GF-D8 (cell line): Measurements from ENCODE around the gene CLEC18C.
"Not testable (repeated sequence)": the region's sequence is repeated elsewhere in the genome, so short reads cannot be mapped to it uniquely, and the experiment has no call there.

ENCODE experiments used
- DNase-seq: peaks from one replicate; lab custom pipeline; 2025; lab: John Stamatoyannopoulos, UW

CLEC18C gene

DNA sequence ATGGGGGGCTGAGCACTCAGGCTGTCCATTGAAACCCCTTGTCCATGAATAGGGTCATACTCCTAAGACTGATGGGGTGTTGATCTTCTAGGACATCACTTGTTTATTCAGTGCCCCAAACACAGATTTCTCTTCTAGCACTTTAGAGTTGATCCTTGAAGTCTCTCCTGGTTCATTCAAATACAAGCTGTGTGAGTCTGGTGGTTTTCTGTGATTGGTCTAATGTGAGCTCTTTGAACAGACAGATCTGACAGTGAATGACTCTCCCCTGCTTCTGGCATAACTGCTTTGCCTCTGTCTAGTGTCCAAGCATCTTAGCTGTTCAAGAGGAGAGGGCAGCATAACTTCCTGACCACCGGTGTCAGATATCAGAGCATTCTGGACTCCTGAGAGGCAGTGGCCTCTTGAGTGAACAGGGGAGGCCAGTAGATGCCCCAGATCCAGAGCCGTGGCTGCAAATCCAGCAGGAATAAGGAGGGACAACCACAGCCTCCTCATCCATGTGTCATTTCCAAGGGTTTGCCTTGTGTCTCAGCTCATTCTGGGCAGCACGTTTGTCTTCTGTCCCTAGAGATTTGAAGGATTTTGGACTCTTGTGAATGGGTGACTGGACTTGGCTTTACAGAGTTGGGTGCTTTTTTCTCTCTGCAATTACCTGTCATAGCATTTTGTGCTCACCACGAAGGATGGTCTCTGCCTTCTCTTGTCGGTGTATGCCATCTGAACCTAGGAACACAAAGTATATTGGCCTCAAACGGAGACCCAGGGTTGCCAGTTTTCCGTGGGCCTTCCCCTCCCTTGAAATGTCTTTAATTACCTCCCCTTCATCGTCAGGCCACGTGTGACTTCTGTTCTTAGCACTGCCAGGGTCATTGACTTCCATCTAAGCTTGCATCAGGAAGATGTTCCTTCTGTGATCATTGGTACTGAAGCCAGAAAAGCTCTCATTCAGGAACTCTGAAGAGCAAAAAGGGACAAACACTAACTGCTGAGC, 13.9 kb upstream of the CLEC18C start:
- no peak for DNase-seq

DNA sequence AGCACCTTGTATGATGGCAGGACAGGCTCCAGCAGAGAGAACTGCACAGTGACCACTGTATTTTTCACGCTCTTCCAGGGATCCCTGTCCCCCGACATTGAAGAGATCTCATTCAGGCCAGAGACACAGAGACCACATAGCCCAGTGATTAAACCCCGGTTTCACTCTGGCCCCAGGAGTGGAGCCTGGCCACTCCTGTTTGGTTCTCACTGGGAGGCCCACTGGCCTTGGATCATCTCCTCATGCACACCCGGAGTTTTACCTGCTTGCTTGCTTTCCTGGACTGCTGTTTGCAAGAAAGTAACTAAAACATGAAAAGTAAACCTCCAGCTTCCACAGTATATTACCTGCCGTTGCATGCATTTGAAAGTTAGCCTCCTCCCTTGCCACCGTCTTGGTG, 13.2 kb upstream of the CLEC18C start:
- no peak for DNase-seq

DNA sequence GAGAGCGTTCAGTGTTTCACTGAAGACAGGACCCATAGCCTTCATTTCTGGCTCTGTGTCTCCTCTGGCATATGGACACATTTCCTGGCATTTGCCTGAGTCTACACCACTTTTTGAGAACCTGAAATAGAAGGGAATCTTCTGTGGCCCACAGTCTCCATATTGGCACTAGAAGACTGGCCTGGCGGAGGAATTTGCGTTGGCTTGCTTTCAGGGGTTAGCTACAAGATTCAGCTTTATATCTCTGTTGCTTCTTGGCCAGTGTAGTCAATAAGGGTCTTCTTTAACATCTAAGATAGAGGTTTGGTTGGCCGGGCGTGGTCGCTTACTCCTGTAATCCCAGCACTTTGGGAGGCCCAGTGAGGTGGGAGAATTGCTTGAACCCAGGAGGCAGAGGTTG, 12.8 kb upstream of the CLEC18C start:
- DNase-seq: no peak

DNA sequence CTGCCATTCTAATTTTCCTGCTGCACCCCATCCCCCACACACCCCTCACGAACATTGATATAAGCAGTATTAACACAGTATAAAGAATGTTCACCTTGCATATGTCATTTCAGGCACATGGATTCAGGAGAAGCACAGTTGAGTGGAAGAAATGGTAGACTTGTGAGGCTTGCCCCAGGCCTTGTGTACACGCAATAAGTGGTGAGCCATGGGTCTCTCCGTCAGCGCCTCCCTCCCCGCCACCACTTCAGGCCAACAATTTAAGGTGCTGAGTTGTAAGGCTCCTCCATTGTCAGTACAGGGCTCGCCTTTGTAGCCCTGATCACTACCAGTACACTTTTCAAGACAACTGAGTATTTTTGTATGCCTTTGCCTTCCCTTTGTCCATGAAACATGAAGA, 12.2 kb upstream of the CLEC18C start:
- DNase-seq: no peak

DNA sequence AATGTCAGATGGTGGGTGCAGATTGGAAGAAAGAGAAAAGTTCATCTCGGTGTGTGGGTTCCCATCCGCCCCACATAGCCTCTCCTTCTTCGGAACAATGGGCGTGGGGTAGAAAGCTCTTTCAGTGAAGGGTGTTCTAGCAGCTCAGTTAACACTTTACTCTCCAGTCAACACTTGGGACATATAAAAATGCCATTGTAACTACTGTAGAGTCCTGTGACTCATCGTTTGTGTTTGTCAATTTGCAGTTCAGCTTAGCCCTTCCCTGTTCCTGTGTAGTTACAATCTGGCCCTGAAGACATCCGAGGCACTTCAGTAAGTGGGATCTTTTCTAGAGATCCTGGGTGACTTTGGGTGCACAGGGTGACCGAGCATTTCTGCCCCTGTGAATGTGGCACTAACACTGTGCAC, 11.5 kb upstream of the CLEC18C start:
- no peak for DNase-seq

DNA sequence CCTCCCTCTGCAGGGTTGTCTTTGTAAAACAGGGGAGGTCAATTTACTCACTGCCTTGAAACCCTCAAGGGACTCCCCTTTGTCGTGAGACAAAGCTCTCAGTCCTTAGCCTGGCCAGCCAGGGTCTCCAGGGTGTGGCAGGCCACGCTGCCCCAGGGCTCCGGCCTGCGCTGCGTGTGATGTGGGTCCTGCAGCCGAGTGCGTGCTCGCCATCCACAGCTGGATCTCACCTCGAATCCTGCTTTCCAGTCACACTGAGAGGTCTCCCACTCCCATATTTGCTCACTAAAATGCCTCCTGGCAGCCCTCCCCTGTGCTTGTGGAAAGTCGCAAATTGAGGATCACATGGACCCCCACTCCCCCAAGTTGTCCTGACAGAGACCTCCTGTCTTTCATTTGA, 10.0 kb upstream of the CLEC18C start:
- DNase-seq: no peak

DNA sequence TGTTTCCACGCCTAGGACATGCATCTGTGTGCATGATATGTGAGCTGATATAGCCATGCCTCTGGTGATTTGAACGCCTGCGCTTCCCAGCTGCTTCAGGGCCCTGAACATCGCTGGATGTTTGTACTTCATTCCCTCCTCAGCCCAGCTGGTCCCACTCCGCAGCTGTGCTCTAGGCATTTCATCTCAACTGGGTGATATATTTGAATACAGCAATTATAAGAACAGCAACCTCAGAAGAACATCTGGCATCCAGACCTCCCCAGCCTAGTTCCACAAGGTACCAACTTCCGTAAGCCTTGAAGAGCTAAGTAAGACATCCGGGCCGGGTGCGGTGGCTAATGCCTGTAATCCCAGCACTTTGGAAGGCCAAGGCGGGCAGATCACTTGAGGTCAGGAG, 6.9 kb upstream of the CLEC18C start:
- not testable (repeated sequence) for DNase-seq

DNA sequence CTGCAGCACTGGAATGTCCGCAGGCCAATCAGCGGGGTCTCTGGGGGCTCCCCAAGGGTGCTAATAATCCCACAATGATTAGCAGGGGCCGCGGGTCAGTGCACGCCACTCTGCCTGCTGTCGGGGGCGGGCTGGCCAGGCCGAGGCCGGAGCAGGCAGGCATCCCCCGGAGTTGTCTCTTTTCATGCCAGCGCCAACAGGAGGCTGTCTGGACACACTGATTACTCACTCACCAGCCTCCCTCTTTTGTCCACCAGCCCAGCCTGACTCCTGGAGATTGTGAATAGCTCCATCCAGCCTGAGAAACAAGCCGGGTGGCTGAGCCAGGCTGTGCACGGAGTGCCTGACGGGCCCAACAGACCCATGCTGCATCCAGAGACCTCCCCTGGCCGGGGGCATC, 329 bp downstream of the CLEC18C start:
- DNase-seq: not testable (repeated sequence)

DNA sequence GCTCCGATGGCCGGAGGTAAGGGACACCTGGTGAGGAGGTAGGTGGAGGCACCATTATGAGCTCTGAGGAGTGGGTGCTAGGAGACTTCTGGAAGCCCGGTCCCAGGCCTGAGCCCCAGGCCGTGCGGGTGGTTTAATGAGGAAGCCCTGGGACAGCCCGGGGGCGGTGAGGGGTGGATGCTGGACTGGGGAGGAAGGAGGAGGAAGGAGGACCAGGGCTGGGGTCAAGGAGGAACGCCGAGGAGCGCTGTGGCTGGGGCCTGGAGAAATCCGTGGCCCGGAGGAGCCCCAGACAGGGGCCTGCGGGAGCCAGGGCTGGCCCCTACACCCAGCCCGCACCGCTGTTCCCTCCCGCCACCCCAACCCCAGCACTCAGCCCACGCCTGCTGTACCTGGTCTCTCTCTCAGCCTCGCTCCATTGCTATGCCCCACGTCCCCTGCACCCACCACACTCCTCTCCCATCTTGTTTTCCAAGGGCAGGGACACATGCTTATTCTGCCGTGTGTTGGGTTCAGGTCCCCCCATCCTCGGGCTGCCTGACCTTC, 873 bp downstream of the CLEC18C start:
- DNase-seq: not testable (repeated sequence)

DNA sequence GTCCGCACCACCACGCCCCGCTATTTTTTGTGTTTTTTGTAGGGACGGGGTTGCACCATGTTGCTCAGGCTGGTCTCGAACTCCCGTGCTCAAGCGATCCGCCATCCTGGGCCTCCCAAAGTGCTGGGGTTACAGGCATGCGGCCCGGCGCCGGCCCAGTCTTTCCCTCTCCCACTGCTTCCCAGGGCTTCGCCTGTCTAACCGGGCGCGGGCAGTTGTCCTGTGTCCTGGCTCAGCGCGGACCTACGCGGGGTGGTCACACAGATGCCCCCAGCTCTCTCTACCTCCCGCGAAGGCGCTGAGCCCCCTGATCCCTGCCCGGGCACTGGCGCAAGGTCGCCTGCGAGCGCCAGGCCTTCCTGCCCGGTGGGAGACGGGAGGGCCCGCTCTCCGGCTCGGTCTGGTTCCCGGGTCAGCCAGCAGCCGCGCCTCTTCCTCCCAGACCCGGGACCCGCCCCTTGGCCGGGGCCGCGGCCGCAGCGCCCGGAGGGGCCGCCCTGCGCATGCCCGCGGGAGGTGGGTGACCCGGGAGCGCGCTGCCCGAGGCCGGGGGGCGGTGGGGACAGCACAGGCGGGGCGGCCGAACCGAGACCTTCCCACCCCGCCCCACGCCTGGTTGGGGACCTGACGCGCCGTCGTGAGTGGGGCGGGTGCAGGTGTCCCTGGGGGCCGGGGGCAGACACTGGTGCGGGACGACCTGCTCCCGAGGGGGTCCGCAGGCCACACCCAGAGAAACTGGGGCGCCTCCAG, 14.4 kb downstream of the CLEC18C start:
- DNase-seq: not testable (repeated sequence)

DNA sequence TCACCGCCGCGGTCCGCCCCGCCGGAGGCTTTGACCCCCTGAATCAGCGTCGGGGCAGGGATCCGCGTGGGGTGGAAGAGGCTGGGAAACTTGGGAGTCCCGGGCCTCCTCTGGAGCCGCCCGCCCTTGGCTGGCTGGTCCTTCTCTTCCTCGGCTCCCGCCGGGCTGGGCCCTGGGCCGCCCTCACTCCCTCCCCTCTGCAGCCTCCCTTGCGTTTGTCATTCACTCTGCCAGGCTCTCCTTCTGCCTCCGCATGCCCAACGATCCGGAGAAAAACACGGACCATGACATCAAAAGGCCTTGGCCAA, 15.0 kb downstream of the CLEC18C start:
- not testable (repeated sequence) for DNase-seq

DNA sequence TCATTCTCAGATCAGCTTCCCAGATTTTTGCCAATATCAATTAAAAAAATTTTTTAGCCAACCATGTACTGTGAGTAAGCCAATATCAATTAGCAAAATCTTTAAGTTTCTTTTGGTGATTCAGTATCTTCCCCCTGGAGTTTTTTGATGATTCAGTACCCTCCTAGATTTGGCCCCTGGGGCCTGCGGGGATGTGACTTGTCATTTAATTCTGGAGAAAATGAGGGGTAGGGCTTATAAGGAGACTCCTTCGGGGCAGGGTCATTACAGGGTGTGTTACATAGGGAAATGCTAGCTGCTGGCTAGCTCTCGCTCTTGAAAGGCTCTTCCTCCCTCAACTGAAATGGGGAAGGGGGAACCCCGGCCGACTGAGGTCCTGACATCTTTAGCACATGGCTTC, 17.0 kb downstream of the CLEC18C start:
- DNase-seq: not testable (repeated sequence)

DNA sequence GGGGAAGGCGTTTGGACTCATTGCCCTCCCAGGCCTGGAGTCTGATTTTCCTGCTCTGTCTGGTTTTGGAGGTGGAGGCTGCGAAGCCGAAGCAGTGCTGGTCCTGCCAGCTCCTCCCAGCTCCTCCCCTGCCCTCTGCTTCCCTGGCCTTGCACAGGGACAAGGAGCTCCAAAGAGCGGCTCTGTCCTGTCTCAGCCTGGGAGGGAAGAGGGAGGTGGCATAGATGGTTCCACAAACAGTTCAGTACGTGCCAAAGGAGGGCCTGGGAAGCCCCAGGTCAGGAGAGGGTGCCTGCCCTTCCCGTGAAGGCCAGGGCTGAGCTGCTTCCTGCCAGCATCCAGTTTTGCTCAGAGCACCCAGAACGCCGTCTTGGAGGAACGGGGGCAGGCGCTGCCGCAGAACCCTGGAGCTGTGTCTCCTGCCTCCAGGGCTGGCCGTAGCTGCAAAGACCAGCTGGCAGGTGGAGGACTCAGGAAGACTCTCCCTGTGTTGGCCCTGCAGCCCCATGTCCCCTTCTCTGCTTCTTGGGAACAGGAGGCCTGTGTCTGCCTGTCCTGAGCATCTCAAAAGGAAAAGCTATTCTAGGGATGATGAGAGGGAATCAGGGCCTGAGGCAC, 23.2 kb downstream of the CLEC18C start:
- not testable (repeated sequence) for DNase-seq

DNA sequence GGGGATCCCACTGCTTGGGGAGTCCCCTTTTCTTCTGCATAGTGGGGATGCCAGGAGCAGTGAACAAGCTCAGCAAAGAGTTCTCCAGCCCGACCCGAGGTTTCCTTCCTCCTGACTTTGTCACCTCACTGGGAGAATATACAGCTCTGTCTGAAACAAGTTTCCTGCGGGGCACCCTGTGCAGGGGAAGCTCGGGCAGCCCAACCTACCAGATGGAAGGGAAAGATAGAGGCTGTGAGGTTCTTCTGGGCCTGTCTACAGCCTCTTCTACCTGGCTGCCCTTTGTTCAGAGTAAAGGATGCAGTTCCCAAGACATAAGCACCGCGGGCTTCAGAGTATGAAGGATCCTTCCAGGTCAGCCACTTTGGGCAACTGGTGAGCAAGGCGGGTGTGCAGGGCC, 24.0 kb downstream of the CLEC18C start:
- DNase-seq: not testable (repeated sequence)

DNA sequence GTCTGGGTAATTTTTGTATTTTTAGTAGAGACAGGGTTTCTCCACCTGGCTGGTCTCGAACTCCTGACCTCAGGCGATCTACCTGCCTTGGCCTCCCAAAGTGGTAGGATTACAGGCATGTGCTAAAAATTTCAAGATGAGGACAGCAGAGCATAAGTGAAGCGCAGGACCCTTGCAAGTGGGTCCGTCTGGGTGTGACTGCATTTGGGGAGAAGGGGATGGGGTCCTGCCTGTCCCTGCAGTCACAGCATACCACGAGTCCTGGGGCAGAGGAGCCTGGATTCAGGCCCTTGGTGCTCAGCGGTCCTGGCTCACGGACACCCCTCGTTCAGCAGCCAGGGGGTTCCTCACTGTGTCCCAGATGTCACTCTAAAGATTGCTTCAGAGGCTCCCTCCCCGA, 24.6 kb downstream of the CLEC18C start:
- not testable (repeated sequence) for DNase-seq

DNA sequence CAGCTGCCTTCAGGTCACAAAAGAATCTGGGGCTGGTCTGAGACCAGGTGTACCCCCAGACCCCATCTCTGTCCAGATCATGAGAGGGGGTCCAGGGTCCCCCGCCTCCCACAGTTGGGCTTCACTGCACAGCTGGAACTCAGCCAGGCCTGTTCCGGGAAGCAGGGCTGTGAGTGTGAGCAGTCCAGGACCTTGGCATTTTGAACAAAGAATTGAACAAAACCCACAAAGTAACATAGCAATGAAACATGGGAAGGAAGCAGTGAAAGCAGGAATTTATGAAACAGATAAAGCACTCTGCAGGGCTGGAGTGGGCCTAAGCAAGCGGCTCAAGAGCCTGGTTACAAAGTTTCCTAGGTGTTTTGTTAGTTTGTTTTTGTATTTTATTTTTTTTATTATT, 25.1 kb downstream of the CLEC18C start:
- not testable (repeated sequence) for DNase-seq

DNA sequence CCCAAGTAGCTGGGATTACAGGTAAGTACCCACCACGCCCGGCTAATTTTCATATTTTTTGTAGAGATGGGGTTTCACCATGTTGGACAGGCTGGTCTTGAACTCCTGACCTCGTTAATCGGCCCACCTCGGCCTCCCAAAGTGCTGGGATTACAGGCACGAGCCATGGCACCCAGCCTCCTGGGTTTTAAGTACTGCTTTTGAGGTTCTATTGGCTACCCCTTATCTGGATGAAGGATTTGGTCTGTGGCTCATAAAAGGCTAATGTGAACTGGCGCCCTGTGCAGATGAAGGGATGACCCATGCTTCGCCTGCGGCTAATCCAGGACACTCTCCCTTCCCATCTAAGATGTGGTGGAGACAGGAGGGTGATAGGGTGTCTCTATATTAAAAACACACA, 25.6 kb downstream of the CLEC18C start:
- DNase-seq: not testable (repeated sequence)

DNA sequence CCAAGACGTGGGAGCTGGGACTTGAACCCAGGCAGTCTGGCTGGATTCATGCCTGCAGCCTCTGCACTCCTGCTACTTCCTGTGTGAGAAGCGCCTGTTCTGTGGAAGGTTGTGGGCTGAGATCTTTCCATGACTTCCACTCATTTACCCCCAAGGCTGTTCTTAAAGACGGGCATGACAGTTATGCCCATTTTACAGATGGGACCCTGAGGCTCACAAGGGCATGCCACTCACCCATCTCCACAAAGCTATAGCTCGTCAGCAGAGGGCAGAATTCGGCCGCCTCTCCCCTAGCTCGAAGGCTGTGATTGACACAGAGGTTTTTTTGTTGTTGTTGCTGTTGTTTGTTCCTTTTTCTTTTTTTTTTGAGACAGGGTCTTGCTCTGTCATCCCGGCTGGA, 26.5 kb downstream of the CLEC18C start:
- not testable (repeated sequence) for DNase-seq

DNA sequence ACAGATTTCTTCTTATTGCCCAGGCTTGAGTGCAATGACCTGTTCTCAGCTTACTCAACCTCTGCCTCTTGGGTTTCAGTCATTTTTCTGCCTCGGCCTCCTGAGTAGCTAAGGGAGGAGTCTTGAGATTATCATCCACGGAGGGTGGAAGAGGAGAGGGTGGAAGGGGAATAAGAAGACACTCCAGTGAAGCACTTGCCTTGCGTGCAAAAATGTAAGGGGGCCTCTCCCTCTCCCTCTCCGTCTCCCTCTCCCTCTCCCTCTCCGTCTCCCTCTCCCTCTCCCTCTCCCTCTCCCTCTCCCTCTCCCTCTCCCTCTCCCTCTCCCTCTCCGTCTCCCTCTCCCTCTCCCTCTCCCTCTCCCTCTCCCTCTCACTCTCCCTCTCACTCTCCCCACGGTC, 29.9 kb downstream of the CLEC18C start:
- not testable (repeated sequence) for DNase-seq

DNA sequence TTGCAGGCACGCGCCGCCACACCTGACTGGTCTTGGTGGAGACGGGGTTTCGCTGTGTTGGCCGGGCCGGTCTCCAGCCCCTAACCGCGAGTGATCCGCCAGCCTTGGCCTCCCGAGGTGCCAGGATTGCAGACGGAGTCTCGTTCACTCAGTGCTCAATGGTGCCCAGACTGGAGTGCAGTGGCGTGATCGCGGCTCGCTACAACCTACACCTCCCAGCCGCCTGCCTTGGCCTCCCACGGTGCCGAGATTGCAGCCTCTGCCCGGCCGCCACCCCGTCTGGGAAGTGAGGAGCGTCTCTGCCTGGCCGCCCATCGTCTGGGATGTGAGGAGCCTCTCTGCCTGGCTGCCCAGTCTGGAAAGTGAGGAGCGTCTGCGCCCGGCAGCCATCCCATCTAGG, 30.4 kb downstream of the CLEC18C start:
- not testable (repeated sequence) for DNase-seq

DNA sequence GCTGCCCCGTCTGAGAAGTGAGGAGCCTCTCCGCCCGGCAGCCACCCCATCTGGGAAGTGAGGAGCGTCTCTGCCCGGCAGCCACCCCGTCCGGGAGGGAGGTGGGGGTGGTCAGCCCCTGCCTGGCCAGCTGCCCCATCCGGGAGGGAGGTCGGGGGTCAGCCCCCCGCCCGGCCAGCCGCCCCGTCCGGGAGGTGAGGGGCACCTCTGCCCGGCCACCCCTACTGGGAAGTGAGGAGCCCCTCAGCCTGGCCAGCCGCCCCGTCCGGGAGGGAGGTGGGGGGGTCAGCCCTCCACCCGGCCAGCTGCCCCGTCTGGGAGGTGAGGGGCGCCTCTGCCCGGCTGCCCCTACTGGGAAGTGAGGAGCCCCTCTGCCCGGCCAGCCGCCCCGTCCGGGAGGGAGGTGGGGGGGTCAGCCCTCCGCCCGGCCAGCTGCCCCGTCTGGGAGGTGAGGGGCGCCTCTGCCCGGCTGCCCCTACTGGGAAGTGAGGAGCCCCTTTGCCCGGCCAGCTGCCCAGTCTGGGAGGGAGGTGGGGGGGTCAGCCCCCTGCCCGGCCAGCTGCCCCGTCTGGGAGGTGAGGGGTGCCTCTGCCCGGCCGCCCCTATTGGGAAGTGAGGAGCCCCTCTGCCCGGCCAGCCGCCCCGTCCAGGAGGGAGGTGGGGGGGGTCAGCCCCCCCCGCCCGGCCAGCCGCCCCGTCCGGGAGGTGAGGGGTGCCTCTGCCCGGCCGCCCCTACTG, 31.2 kb downstream of the CLEC18C start:
- DNase-seq: not testable (repeated sequence)

DNA sequence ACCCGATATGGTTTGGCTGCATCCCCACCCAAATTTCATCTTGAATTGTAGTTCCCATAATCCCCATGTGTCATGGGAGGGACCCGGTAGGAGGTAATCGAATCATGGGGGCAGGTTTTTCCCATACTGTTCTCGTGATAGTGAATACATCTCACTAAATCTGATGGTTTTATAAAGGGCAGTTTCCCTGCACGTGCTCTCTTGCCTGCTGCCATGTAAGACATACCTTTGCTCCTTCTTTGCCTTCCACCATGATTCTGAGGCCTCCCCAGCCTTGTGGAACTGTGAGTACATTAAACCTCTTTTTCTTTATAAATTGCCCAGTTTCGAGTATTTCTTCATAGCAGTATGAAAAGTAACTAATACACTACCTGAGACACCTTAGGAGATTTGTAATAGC, 32.8 kb downstream of the CLEC18C start:
- not testable (repeated sequence) for DNase-seq
